Measurements from ENCODE around the gene CRYGS. TPM values are rescaled to one million over a fixed set of nuclear protein-coding genes. Genes with fewer than 3 reads are reported as not detected.

Gene CRYGS
- 3.9 and 4.9 TPM in 2 replicates for total RNA-seq
- long read RNA-seq, result 0 reads

DNA sequence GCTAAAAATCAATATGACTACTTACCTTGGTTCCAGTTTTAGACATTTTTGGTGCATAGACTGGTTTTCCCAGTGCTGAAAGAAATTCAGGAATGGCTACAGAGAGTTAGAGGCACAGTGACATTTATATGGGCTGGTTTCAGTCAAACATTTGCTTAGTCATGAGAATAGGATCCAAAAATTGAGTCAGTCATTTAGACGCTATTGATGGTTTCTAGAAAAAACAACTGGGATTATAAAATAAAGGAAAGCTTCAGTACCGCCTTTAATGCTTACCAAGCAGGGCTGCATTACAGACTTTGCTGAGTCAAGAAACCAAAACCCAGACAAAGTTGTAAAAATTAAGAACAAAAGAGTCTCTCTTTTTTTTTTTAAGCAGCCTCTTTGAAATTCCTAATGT lies at the start of gene CRYGS:
Gene CRYGS (minus strand): TSS at position 100 of the 400 bp plus-strand sequence. CDS start 54 bp downstream, at position 46.
- Mint-ChIP-seq H3K27me3 (no peaks in the 10 kb centered on the region), H3K36me3 (ENCODE audit: insufficient read depth) (peaks cover 3% of the 10 kb centered on the region), H3K4me1 (ENCODE audit: low read depth) (peaks cover 1% of the 10 kb centered on the region), H3K4me3 (ENCODE audit: low read depth) (no peak within 1 kb of the TSS), H3K27ac (no peak within 1 kb of the TSS), H3K9me3 (ENCODE audit: low read depth) (no peaks in the 10 kb centered on the region)
- no peak for DNase-seq (ENCODE audit: low spot score, unreplicated experiment)
- TF ChIP-seq, protein P1, sequence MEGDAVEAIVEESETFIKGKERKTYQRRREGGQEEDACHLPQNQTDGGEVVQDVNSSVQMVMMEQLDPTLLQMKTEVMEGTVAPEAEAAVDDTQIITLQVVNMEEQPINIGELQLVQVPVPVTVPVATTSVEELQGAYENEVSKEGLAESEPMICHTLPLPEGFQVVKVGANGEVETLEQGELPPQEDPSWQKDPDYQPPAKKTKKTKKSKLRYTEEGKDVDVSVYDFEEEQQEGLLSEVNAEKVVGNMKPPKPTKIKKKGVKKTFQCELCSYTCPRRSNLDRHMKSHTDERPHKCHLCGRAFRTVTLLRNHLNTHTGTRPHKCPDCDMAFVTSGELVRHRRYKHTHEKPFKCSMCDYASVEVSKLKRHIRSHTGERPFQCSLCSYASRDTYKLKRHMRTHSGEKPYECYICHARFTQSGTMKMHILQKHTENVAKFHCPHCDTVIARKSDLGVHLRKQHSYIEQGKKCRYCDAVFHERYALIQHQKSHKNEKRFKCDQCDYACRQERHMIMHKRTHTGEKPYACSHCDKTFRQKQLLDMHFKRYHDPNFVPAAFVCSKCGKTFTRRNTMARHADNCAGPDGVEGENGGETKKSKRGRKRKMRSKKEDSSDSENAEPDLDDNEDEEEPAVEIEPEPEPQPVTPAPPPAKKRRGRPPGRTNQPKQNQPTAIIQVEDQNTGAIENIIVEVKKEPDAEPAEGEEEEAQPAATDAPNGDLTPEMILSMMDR (IDR thresholded peaks at IDR 0.05; ENCODE audit: unreplicated experiment), result no peak

DNA sequence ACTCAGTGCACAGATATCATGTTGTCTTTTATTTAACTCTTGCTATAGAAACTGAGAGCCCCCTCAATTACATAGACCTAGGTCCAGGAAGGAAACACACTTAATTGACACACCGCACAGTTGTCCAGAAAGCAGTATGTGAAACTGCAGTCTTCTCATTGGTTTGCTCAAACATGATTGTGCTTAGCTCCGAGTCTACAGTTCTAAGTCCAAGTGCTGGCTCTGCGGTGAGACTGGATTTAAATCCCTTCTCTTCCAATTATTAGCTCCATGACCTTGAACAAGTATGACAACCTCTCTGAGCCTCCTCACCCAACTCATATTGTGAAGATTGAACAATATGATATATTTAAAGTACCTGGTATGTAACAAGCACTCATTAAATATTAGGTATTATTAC lies 49.7 kb upstream of the CRYGS start:
- Mint-ChIP-seq H3K36me3 (ENCODE audit: insufficient read depth) (no peaks in the 10 kb centered on the region), H3K4me3 (ENCODE audit: low read depth) (no peak overlapping the region), H3K9me3 (ENCODE audit: low read depth) (no peaks in the 10 kb centered on the region), H3K27ac (no peak overlapping the region), H3K4me1 (ENCODE audit: low read depth) (peaks cover 19% of the 10 kb centered on the region), H3K27me3 (peaks cover 4% of the 10 kb centered on the region)
- DNase-seq (ENCODE audit: low spot score, unreplicated experiment), result no peak
- TF ChIP-seq, protein P1 (IDR thresholded peaks at IDR 0.05; ENCODE audit: unreplicated experiment), result no peak

DNA sequence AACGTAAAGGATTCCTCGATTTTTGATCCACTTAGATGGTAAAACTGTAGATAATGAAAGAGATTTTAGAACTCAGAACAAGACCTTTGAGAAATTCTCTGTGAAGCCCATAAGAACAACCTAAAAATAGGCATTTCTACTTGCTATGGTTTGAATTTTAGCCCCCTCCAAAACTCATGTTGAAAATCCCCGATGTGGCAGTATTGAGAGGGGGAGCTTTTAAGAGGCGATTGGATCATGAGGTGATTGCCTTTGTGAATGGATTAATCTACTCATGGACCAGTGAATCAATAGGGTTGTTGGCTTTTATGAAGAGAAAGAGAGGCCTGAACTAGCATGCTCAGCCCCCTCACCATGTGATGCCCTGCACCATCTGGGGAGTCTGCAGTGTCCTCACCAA lies 48.5 kb upstream of the CRYGS start:
- peaks cover 14% of the 10 kb centered on the region for H3K4me1 Mint-ChIP-seq (ENCODE audit: low read depth)
- H3K4me3 Mint-ChIP-seq (ENCODE audit: low read depth), result no peak overlapping the region
- H3K36me3 Mint-ChIP-seq (ENCODE audit: insufficient read depth), result no peaks in the 10 kb centered on the region
- H3K27ac Mint-ChIP-seq, result no peak overlapping the region
- H3K27me3 Mint-ChIP-seq, result no peaks in the 10 kb centered on the region
- H3K9me3 Mint-ChIP-seq (ENCODE audit: low read depth), result no peaks in the 10 kb centered on the region
- TF ChIP-seq, protein P1 (IDR thresholded peaks at IDR 0.05; ENCODE audit: unreplicated experiment), result no peak
- no peak for DNase-seq (ENCODE audit: low spot score, unreplicated experiment)

DNA sequence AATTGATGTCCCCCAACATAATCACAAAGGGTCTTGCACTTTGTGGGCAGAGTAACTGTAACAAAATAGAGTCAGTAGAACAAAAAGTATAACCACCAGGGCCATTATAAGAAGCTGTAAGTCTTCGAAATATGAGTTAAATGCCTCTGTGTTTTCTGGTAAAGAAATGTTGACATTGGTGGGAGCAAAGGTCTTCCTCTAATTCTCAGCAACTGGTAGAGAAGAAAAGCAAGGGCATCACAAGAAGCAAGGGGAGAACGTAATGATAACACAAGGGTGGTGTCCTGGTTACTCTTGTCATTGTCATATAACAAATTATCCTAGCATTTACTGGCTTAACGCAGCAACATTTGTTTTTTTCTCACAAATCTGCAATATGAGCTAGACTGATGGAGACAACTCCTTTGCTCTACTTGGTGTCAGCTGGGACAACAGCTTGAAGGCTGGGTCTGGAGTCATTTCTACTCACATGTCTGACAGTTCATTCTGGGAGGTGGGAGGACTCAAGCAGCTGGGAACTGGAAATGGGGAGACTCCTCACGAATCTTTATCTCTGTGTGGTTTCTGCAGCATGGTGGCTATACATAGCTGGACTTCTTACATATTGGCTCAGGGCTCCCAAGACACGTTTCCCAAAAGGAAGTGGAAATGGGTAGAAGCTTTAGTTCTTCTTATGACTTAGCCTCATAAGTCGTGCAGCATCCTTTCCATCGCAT lies 46.6 kb upstream of the CRYGS start:
- TF ChIP-seq, protein P1 (IDR thresholded peaks at IDR 0.05; ENCODE audit: unreplicated experiment), result no peak
- DNase-seq (ENCODE audit: low spot score, unreplicated experiment), result no peak
- Mint-ChIP-seq H3K4me1 (ENCODE audit: low read depth) (peaks cover 9% of the 10 kb centered on the region), H3K9me3 (ENCODE audit: low read depth) (no peaks in the 10 kb centered on the region), H3K27me3 (no peaks in the 10 kb centered on the region), H3K27ac (no peak overlapping the region), H3K36me3 (ENCODE audit: insufficient read depth) (no peaks in the 10 kb centered on the region), H3K4me3 (ENCODE audit: low read depth) (no peak overlapping the region)

DNA sequence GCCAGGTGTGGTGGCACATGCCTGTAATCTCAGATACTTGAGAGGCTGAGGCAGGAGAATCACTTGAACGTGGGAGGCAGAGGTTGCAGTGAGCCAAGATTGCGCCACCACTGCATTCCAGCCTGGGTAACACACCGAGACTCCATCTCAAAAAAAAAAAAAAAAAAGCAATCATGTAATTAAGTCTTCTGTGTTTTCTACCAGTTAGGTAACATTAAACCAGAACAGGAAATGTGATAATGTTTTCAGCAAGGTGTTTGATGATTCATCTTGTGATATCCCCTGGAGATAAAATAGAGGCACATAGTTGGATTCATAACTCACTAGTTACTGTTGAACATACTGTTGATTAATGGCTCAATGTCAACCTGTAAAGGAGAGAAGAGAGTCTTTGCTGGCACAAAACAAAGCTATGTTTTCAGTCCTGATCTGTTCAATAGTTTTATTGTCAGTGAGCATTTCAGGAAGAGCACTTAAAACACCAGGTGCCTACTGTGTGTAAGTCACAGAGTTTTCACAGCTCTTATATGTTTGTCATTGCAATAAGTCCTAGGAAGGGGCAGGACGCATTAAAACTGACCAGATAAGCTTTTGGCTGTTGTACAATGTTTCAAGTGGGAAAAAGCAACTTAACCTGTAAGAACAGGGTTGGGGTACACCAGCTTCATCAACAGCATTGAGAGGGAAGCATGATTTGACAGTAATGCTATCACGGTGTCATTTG lies 45.8 kb upstream of the CRYGS start:
- Mint-ChIP-seq H3K4me1 (ENCODE audit: low read depth) (peaks cover 9% of the 10 kb centered on the region), H3K36me3 (ENCODE audit: insufficient read depth) (no peaks in the 10 kb centered on the region), H3K4me3 (ENCODE audit: low read depth) (no peak overlapping the region), H3K27ac (peak overlapping the region; percentile 24), H3K27me3 (no peaks in the 10 kb centered on the region), H3K9me3 (ENCODE audit: low read depth) (no peaks in the 10 kb centered on the region)
- TF ChIP-seq, protein P1 (IDR thresholded peaks at IDR 0.05; ENCODE audit: unreplicated experiment), result no peak
- DNase-seq (ENCODE audit: low spot score, unreplicated experiment), result no peak
